ENCODE results near the gene SCCPDH.
"Not testable (repeated sequence)": the region's sequence is repeated elsewhere in the genome, so short reads cannot be mapped to it uniquely, and the experiment has no call there.

Gene SCCPDH

DNA sequence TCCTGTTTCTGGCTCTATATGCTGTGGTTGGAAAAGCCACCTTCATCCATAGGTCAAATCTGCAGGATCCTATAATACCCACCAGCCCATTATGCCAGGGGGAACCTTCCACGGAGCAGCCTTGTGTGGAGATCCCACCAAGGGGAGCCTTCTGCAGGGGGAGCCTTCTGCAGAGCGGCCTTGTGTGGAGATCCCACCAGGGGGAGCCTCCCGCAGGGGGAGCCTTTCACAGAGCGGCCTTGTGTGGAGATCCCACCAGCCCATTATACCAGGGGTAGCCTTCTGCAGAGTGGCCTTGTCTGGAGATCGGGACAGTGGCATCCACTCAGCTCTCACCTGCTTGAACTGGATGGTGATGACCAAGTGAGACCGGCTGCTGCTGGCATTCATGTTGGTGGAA lies 85.3 kb downstream of the SCCPDH start:
- H3K36me3 ChIP-seq (ENCODE audit: control insufficient read depth in 1 of 2, insufficient read depth in 2 of 2, low read length in 2 of 2) = no peaks in the 10 kb centered on the region
- H3K27ac ChIP-seq (ENCODE audit: low read length) = no peak overlapping the region
- H3K4me3 ChIP-seq (ENCODE audit: low read depth in 1 of 2, low read length in 2 of 2) = no peak overlapping the region
- no peaks in the 10 kb centered on the region for H3K27me3 ChIP-seq (ENCODE audit: low read depth, low read length)
- no peaks in the 10 kb centered on the region for H3K9me3 ChIP-seq (ENCODE audit: control insufficient read depth in 1 of 2, low read length in 2 of 2)
- no peaks in the 10 kb centered on the region for H3K4me1 ChIP-seq (ENCODE audit: control insufficient read depth in 1 of 2, insufficient read depth in 2 of 2, low read length in 2 of 2)

DNA sequence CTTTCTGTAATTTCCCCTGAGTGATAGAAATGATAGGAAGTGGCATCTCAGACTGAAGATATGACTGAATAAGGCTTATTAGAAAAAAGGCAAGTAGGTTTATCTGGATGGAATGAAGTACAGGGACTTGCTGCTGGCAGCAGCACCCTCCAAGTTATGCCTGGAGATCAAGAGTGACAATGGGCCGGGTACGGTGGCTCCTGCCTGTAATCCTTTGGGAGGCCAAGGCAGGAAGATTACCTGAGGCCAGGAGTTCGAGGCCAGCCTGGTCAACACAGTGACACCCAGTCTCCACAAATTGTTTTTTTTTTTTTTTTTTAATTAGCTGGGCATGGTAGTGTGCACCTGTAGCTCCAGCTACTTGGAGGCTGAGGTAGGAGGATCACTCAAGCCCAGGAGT lies 87.8 kb downstream of the SCCPDH start:
- no peak overlapping the region for H3K27ac ChIP-seq (ENCODE audit: low read length)
- H3K9me3 ChIP-seq (ENCODE audit: control insufficient read depth in 1 of 2, low read length in 2 of 2) = no peaks in the 10 kb centered on the region
- no peaks in the 10 kb centered on the region for H3K27me3 ChIP-seq (ENCODE audit: low read depth, low read length)
- H3K4me1 ChIP-seq (ENCODE audit: control insufficient read depth in 1 of 2, insufficient read depth in 2 of 2, low read length in 2 of 2) = no peaks in the 10 kb centered on the region
- H3K36me3 ChIP-seq (ENCODE audit: control insufficient read depth in 1 of 2, insufficient read depth in 2 of 2, low read length in 2 of 2) = no peaks in the 10 kb centered on the region
- no peak overlapping the region for H3K4me3 ChIP-seq (ENCODE audit: low read depth in 1 of 2, low read length in 2 of 2)

DNA sequence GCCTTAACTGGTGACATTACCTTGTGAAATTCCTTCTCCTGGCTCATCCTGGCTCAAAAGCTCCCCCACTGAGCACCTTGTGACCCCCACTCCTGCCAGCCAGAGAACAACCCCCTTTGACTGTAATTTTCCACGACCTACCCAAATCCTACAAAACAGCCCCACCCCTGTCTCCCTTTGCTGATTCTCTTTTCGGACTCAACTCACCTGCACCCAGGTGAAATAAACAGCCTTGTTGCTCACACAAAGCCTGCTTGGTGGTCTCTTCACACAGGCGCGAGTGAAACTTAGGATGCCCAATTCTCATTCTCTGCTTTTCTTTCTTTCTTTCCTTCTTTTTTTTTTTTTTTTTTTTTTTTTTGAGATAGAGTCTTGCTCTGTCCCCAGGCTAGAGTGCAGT lies 89.1 kb downstream of the SCCPDH start:
- not testable (repeated sequence) for H3K36me3 ChIP-seq (ENCODE audit: control insufficient read depth in 1 of 2, insufficient read depth in 2 of 2, low read length in 2 of 2); H3K4me1 ChIP-seq (ENCODE audit: control insufficient read depth in 1 of 2, insufficient read depth in 2 of 2, low read length in 2 of 2); H3K27ac ChIP-seq (ENCODE audit: low read length); H3K9me3 ChIP-seq (ENCODE audit: control insufficient read depth in 1 of 2, low read length in 2 of 2); H3K27me3 ChIP-seq (ENCODE audit: low read depth, low read length); H3K4me3 ChIP-seq (ENCODE audit: low read depth in 1 of 2, low read length in 2 of 2)

DNA sequence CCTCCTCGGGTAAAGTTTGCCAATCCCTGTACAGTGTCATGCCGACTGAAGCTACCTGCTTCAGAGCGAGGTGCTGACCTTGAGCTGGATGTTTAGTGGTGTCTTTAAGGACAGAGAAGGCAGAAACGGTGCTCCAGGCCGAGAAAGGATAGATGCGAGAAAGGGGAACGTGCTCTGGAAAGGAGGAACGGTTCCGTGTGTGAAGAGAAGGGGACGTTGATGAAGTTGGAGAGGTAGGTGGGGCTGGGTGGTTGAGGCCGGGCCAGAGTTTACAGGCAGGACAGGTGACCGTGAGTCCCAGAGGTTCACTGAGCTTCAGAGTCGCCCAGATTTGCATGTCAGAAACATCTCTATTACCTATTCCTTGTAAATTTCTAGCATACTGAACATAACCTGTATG lies 90.7 kb downstream of the SCCPDH start:
- no peaks in the 10 kb centered on the region for H3K9me3 ChIP-seq (ENCODE audit: control insufficient read depth in 1 of 2, low read length in 2 of 2)
- H3K4me1 ChIP-seq (ENCODE audit: control insufficient read depth in 1 of 2, insufficient read depth in 2 of 2, low read length in 2 of 2) = no peaks in the 10 kb centered on the region
- H3K4me3 ChIP-seq (ENCODE audit: low read depth in 1 of 2, low read length in 2 of 2) = no peak overlapping the region
- no peaks in the 10 kb centered on the region for H3K27me3 ChIP-seq (ENCODE audit: low read depth, low read length)
- H3K27ac ChIP-seq (ENCODE audit: low read length) = no peak overlapping the region
- H3K36me3 ChIP-seq (ENCODE audit: control insufficient read depth in 1 of 2, insufficient read depth in 2 of 2, low read length in 2 of 2) = no peaks in the 10 kb centered on the region

DNA sequence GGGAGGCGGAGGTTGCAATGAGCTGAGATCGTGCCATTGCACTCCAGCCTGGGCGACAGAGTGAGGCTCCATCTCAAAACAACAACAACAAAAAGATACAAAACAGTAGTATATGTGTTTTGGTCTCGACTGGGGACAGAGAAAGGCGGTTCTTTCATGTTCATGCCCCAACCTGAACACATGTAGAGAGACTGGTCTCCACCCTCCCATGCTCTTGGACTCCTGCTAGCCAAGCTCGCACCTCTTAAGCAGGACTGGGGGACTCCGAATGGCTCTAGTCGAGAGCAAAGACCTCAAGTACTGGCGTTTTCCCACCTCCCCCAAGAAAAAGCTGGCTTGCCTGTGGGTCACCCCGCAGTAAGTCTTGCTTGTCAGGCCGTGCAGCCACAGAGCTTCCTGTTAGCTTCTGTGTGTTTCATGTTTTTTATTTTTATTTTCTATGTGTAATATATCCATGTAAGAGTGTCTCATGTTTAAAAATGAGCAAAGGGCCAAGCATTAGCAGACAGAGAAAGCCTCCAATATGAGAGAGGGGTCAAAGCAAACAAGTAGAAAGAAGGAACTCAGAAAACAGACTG lies 91.6 kb downstream of the SCCPDH start:
- no peaks in the 10 kb centered on the region for H3K36me3 ChIP-seq (ENCODE audit: control insufficient read depth in 1 of 2, insufficient read depth in 2 of 2, low read length in 2 of 2)
- no peaks in the 10 kb centered on the region for H3K9me3 ChIP-seq (ENCODE audit: control insufficient read depth in 1 of 2, low read length in 2 of 2)

More for the DNA sequence above, 91.6 kb downstream of the SCCPDH start:
- no peaks in the 10 kb centered on the region for H3K4me1 ChIP-seq (ENCODE audit: control insufficient read depth in 1 of 2, insufficient read depth in 2 of 2, low read length in 2 of 2)
- no peaks in the 10 kb centered on the region for H3K27me3 ChIP-seq (ENCODE audit: low read depth, low read length)
- no peak overlapping the region for H3K4me3 ChIP-seq (ENCODE audit: low read depth in 1 of 2, low read length in 2 of 2)
- H3K27ac ChIP-seq (ENCODE audit: low read length) = no peak overlapping the region

All from muscle layer of duodenum (tissue), 2 donors.